ENCODE measurements around the gene SULF2. TPM values are rescaled to one million over a fixed set of nuclear protein-coding genes. Genes with fewer than 3 reads are reported as not detected.

The SULF2 gene
- total RNA-seq, 2 donors from 2014 or later: 9.1 to 34.3 TPM

DNA sequence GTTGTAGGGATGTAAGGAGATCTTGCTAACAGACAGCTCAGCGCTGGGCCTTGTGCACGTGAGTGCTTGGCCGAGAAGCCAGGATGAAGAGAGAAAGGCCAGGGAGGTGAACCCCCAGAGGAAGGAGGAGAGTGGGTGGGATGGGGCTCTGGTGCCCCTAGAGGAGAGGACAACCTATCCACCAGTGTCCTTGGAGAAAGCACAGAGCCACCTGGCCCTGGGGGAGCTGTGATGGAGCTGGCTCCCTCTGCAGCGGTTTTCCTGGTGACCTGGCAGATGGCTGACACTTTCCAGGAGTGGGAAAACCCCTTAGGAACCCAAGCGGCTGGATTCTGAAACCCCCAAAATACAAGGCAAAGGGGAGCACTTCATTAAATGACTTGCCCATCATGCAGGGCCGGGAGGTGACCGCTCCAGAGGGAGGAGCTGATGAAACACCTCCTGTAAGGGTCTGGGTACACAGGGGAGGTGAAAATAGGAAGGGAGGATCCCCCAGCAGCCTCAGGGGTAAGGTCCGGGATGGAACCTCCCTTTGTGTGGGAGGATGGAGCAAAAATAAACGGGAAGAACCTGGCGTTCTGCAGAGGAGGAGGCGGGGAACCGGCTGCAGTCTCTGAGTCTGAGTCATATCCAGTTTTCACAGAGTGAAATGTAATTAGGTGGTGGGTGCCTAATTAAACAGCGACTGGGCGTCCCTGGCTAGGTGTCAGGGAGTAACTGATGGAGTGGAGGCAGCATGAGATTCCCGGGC is 80.4 kb downstream of the SULF2 start:
- intact Hi-C loops (cut with DNase I): no loop called here
- H3K36me3 ChIP-seq (replicated peaks in 1 of 2; ENCODE audit: insufficient read depth in 1 of 2, low read depth in 2 of 2): no peaks in the 10 kb centered on the region
- no peak for TF ChIP-seq POLR2A (IDR thresholded peaks at IDR 0.05)
- no peak for TF ChIP-seq CTCF (IDR thresholded peaks at IDR 0.05)
- WGBS, 2 donors: 46 to 51% methylated on average over 15 of the region's 15 CpGs
- no peaks in the 10 kb centered on the region for H3K9me3 ChIP-seq
- DNase-seq (peak in 1 of 4 donors; percentile 28), ATAC-seq (peak; percentile 50)
- no peak overlapping the region for H3K4me3 ChIP-seq
- no peak overlapping the region for H3K27ac ChIP-seq
- H3K27me3 ChIP-seq: no peaks in the 10 kb centered on the region
- no peaks in the 10 kb centered on the region for H3K4me1 ChIP-seq

DNA sequence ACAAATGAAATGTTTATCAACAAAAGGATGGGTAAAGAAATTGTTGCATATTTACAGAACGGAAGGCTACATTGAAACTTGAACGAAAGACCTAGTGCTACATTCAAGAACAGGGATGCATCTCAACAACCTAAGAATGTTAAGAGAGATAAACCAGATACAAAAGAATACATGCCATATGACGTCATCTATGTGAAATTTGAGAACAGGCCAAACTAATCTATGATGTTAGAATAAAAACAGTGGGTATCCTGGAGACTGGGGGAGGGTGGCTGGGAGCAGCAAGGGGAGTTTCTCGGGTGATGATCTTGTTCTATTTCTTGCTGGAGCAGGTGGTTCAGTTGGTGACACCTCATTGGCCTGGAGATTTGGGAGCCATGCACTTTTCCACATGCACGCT is 81.5 kb downstream of the SULF2 start:
- intact Hi-C loops (cut with DNase I): no loop called here
- WGBS, 2 donors: 59 to 69% methylated on average over 5 of the region's 5 CpGs
- Histone ChIP-seq H3K9me3 (no peaks in the 10 kb centered on the region), H3K4me3 (no peak overlapping the region), H3K4me1 (no peaks in the 10 kb centered on the region), H3K27me3 (no peaks in the 10 kb centered on the region), H3K36me3 (replicated peaks in 1 of 2; ENCODE audit: insufficient read depth in 1 of 2, low read depth in 2 of 2) (no peaks in the 10 kb centered on the region), H3K27ac (no peak overlapping the region)
- no peak for ATAC-seq
- TF ChIP-seq POLR2A (IDR thresholded peaks at IDR 0.05) (no peak), CTCF (IDR thresholded peaks at IDR 0.05) (no peak)
- no peak for DNase-seq

DNA sequence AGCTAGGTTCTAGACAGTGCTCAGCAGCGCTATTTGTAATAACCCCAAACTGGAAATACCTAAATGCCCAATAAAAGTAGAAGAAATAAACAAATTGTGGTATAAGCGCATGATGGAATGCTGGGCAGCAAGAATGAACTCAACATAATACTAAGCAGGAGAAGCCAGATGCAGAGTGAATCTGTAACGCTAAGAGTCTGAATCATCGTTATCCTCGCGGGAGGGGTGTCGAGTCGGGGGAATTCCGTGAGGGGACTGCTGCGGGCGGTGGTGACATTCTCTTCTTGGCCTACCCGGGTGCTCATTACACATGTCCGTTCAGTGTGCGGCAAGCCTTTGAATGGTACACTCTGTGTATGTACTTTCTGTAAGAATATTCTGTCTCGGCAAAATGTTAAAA is 83.7 kb downstream of the SULF2 start:
- DNase-seq (no peak), ATAC-seq (no peak)
- Histone ChIP-seq H3K36me3 (replicated peaks in 1 of 2; ENCODE audit: insufficient read depth in 1 of 2, low read depth in 2 of 2) (no peaks in the 10 kb centered on the region), H3K27ac (no peak overlapping the region), H3K4me1 (no peaks in the 10 kb centered on the region), H3K9me3 (no peaks in the 10 kb centered on the region), H3K27me3 (no peaks in the 10 kb centered on the region), H3K4me3 (no peak overlapping the region)
- WGBS, 2 donors: 88 to 89% methylated on average over 15 of the region's 15 CpGs
- no peak for TF ChIP-seq CTCF (IDR thresholded peaks at IDR 0.05)
- intact Hi-C loops (cut with DNase I): no loop called here

- no peak for ATAC-seq
- no peaks in the 10 kb centered on the region for H3K36me3 ChIP-seq (replicated peaks in 1 of 2; ENCODE audit: insufficient read depth in 1 of 2, low read depth in 2 of 2)
- H3K9me3 ChIP-seq: no peaks in the 10 kb centered on the region
- no peaks in the 10 kb centered on the region for H3K4me1 ChIP-seq
- no peak for DNase-seq
- TF ChIP-seq POLR2A (IDR thresholded peaks at IDR 0.05): no peak
- TF ChIP-seq CTCF (IDR thresholded peaks at IDR 0.05): no peak
- no peaks in the 10 kb centered on the region for H3K27me3 ChIP-seq
- no peak overlapping the region for H3K27ac ChIP-seq
- intact Hi-C loops (cut with DNase I): no loop called here
- H3K4me3 ChIP-seq: no peak overlapping the region
- 63 to 78% methylated on average over 6 to 7 of the region's 7 CpGs for WGBS, 2 donors
These were observed 85.0 kb downstream of the SULF2 start for GRCh38 chr20:47700327-47700726.

DNA sequence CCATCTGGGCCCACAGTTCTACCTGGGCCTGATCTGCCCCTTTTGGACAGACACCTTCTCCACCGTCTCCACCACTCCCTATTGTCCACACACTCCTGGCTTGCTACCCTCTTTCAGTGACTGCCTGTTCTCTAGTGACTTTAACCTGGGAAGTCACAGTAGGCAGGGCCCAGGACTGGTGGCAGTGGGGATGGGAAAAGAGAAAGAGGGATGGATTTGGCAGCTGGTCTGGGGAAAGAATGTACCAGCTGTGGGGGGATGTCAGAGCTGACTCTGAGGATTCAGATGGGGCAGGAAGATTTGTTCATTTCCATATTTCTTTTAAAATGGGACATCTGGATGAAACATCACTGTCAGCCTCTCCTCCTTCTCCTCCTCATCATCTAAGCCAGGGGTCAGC is 85.5 kb downstream of the SULF2 start:
- Histone ChIP-seq H3K27me3 (no peaks in the 10 kb centered on the region), H3K36me3 (replicated peaks in 1 of 2; ENCODE audit: insufficient read depth in 1 of 2, low read depth in 2 of 2) (no peaks in the 10 kb centered on the region), H3K9me3 (no peaks in the 10 kb centered on the region), H3K4me3 (no peak overlapping the region), H3K4me1 (no peaks in the 10 kb centered on the region), H3K27ac (no peak overlapping the region)
- intact Hi-C loops (cut with DNase I): no loop called here
- no peak for DNase-seq
- ATAC-seq: no peak
- TF ChIP-seq POLR2A (IDR thresholded peaks at IDR 0.05): no peak
- WGBS, 2 donors: 78 to 81% methylated on average over 1 of the region's 1 CpG

All from body of pancreas (tissue), 4 donors.